Ramos (cell line): Measurements from ENCODE around the gene KCNK5.

ENCODE experiments used
- in situ Hi-C: fragments of 300-500 bp; cut with MboI; formaldehyde crosslinking; loops from one replicate; pipeline ENCODE4 v1.14.3; 2022; ENCODE audit warnings: low sequenced_read_pairs; ENCODE audit not compliant: unreplicated experiment

Gene KCNK5

DNA sequence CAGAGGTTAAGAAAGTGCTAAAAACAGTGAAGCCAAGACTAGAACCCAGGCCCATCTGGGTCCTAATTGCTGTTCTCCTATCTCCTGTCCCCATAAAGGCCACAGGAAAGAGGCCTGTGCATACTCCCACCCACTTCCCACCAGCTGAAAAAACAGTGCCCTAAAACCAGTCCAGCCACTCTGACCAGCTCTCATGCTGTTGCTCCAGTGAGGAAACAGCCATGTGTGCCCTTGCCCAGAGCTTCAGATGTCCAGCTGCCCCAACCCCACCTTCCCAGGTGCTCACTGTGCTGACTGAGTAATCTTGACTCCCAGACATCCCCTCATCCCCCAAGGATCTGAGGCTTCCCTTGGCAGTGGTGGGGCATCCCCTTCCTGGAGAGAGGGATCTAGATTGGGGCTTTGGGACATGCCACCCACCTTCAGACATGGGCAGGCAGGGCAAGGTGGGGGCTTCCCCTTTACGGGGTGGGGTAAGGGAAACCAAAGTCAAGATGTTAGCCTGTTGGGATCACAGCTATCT lies 28.7 kb downstream of the KCNK5 start:
- in situ Hi-C loops, result no loop called here

DNA sequence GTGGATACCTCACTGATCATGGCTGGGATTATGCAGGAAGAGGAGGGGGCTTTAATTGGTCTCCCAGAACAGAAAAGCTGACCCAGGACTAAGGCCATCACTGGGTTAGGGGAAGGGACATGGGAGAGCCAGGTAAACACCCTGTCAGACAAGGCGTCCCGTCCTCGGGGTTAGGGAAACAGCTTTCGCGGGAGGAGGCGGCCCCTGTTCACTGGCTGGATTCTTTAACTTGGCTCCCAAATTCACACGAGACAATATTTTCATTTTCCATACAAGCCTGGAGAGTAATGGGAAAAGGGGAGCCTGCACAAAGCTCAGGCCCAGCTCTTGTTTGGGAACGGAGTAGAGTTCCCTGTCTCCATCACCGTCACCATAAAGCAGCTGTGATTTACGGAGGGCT lies 29.3 kb downstream of the KCNK5 start:
- in situ Hi-C loops, result no loop called here

DNA sequence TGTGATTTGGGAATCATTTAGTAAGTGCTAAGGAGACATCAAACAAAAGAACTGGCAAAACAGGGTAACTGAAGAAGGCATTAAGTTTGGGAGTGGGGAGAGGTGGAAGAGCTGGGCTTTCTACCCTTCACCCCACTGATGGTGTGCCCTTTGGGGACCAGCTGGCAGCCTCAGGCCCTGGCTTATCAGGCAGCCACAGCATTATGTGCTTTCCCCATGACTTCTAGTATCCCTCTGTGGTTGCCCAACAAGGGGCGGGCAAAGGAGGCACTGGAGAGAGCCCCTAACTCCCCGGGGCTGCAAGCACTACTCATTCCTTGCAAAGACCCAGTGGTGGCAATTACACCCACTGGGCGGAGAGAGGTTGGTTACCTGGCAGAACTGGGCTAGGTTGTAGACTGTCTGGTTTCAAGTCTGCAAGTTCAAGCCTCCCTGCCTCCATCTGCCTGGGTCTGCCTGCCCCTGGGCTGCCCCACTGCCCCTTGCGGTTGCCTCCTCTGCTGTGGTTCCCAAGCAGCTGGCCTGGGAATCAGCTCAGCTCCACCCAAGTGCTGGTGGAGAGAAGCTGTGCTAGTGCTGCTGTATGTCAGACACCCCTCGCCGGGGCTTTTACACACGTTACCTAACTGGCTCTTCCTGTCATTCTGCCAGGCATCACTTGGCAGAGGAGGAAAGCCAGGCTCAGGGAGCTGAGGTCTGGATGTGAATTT lies 29.9 kb downstream of the KCNK5 start:
- in situ Hi-C loops, result no loop called here

DNA sequence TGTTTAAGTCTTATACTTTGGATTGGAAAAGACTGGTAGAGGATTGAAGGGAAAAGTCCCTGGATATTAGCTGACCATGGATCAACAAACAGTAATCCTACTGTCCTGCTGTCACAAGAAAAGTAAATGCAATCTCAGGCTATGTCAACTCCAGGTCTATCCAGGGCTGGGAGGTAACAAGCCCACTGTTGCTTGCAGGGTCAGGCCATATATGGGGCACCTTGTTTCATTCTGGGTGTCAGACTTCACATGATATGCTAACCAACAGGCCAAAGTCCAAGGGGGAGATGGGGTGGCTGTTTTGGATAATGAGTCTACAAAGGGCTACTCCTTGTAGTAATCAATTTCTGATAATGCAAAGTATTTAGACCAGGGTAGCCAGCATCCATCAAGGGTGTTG lies 30.7 kb downstream of the KCNK5 start:
- in situ Hi-C loops, result no loop called here

DNA sequence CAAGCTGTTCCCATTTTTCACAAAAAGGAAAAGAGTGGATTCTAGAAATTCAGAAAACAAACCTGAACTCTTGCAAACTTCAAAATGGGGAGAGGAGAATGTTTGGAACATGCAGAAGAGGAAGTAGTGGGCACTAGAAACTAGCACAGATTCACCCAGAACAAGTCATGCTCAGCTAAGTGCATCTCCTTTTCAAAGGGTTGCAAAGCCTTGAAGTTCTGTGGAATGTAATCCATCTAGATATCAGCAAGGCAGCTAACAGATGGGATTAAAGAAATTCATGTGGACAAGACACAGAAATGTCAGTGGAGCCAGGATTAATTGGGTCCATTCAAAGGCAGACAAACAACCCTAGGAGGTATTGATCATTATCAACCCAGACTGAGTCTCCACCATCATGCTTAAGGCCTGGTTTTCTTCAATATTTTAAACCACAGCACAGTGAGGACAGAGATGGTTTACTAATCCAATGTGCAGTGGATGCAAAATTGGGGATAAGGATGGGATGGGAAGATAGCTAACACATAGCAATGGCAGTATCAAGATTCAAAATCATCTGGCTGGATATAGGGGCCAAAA lies 31.3 kb downstream of the KCNK5 start:
- in situ Hi-C loops, result no loop called here

DNA sequence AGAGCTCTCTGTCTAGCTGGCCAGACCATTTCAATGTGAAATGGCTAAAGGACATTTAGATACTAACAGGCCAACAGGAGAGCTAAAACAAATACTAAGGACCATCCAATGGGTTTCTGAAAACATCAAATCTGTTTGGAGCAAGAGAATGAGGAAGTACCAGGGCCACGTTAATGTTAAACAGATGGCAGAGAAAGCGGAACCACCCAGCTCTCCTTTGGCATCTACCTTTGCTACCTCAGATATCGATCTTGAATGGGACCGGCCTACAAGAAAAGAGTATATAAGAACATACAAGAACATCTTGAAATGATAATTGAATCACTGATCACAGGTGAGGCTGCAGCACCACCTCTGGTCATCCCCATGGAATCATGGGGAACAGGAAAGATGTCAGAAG lies 31.8 kb downstream of the KCNK5 start:
- in situ Hi-C loops, result no loop called here

DNA sequence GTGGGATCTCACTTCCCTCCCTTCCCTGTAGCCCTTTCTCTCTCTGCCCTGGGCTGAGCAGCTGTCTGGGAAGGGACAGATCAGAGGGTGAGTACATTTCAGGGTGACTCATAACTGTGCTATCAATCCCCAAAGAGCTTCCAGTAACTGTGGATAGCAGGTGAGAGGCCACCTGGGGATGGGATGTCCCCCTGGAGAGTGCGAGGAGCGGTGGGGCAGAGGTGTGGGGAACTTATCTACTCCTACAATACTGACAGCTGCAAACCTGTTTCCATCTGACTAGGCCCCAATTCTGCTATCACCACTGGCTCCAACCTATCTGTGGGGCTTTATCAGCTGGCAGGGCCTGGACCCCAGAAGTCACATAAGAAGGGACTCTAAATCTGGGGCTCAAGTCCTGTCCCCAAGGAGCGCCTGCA lies 32.6 kb downstream of the KCNK5 start:
- in situ Hi-C loops, result no loop called here

DNA sequence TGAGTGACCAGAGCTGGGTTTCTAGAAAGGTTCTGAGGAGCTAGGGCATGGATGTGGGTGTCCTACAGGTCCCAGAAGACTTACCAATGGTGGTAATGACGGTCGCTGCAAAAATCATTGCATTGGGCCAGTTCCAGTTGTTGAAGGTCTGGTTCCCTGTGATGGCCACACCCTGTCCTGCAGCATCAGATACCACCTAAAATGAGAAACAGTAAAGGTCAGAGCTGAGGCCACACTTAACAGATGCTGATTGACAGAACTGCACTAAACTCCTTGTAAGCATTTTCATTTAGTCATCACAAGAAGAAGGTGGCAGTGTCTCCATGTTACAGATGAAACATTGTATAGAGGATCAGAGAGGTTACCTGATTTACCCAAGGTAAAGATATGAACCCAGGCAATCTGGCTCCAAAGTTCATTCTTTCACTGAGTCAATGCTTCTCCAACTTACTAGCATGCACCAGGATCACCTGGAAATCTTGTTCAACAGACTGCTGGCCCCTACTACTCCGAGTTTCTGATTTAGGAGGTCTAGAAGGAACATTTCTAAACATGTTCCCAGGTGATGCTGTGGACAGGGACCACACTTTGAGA lies 33.4 kb downstream of the KCNK5 start:
- in situ Hi-C loops, result no loop called here

DNA sequence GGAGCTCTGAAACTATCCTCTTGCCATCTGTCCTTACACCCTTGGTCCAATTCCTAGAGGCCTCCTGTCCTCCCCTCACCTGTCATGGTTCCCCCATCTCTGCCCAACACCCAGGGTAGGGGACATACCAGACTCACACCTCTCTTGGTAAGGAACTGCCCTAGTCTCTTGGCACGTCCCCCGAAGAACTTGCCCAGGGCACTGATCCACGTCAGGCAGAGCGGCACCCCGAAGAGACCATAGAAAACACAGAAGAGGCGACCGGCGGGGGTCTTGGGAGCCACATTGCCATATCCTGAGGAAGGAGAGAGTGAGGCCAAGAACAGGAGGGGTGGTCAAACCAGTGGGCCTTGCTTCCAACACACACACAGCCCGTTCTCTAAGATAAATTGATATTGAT lies 34.8 kb downstream of the KCNK5 start:
- in situ Hi-C loops, result no loop called here

DNA sequence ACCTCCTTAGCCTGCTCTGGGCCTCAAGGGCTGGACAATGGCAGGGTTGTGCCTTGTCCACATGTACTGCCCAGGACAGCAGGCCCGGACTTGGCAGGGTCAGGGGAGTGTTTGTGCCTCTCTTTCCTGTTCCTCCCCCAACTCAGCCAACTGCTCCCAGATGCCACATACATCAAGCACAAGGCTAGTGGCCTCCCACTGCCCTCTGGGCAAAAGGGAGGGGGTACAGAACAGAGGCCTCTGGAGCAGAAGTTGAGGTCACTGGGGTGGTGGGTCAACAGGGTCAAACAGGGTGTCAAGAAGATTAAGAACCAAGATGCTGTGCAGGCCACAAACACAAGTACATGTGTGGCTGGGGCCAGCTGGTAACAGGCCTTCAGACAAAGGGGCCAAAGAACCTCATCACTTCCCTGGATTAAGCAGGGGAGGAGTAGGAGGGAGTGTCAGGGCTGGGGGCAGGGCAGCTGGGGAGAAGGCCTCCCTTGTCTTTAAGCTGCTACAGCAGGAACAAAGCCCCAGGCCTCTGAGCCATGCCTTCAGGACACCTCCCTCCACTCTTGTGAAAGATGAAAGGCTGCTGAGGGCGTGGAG lies 36.0 kb downstream of the KCNK5 start:
- in situ Hi-C loops, result no loop called here

DNA sequence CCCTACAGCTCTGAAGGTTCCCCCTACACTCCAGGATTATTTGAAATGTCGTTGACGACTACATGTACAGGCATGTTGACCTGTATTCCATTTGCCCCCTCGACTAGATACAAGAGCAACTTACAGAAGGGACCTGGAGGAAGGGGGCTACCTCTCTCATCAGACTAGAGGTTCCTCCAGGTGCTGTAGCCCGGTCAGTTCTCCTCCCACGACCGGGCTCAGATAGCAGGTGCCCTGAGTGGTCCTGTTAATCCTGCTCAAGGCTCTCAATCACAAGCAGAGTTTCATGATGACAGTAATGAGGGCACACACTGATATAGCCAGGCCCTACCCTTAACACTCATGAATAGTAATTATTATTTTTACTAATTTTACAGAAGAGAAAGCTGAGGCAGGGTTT lies 36.5 kb downstream of the KCNK5 start:
- in situ Hi-C loops, result no loop called here

DNA sequence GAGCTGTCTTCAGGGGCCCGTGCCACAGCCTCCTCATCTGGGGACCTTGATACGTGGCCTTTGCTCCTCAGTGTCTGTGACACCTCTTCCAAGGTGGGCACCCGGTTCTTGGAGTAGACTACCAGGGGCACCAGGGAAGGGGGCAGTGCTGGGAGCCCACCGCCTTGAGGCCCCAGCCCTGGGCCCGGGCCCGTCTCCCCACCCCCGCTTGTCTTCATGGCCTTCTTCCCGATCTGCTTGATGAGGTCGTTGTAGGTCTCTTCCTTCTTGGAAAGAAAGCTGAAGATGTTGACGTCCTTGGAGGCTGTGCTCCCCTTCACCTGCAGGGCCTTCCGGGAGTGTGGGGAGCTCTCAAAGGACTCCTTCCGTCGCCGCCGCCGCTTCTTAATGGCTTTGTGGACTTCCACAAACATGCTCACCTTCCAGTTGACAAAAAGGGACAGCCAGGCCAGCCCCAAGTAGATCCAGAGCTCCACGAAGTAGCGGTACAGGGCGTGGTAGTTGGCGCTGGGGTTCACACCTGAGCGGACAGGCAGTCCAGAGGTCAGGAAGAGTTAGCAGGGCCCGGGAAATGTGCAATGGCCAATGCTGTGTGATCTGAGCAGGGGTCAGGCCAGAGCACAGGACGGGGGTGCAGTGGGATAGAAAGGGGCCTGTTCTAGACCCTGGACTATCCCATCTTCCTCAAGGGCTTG lies 37.9 kb downstream of the KCNK5 start:
- in situ Hi-C loops, result no loop called here

DNA sequence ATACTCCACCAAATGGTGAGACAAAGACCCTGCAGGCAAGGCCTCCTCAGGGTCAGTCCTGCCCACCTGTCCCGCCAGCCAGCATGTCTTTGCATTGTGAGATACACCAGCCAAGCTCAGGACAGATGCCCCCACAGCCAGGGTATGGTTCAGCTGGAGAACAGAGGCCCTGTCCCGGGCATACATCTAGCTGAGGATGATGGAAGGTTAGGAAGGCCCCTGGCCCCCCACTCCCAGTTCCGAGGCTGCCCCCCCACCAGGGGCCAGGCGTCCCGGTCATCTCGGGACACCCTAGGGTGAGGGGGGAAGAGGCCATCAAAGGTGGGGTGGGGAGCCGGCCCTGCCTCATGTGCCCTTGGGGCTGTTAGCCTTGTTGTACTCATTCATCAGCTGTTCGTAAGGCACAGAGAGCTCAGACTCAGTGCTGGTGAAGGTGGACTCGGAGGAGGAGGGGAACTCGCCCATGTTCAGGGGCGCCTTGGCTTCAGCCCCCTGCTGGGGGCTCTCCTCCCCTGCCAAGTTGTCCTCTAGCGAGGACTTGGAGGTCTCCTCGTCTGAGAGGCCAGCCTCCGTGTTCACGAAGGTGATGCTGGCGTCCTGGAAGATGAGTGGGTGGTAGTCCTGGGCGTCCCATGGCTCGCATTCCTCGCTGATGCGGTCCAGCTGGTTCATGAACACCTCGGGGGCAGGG lies 38.6 kb downstream of the KCNK5 start:
- in situ Hi-C loops, result no loop called here

DNA sequence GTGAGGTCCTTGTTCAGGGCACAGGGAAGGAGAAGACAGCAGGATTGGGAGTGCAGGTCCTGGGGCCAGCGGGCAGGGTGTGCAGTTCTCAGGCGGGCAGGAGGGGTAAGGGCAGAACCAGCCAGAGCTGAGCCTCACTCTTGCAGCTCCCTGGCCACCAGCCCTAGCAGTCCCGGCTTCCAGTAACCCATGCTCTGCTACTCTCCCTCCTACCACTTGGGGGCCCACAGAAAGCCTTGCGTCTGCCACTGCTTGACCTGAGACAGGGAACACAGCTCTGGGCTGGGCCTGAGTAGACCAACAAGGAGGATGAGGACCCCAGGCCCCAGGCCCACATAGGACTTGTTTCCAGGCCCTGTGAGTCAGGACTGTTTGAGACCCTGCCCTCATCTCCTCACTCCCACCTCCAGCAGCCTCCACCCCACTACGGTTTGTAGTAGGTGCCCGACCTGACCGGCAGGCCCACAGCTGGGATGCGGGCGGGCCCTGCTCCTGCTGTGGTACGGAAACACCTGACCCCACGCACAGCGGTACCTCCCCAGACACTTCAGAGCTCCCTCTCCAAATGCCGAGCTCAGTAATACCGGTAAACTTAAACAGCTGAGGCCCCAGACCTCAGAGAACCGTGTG lies 39.2 kb downstream of the KCNK5 start:
- in situ Hi-C loops, result no loop called here

DNA sequence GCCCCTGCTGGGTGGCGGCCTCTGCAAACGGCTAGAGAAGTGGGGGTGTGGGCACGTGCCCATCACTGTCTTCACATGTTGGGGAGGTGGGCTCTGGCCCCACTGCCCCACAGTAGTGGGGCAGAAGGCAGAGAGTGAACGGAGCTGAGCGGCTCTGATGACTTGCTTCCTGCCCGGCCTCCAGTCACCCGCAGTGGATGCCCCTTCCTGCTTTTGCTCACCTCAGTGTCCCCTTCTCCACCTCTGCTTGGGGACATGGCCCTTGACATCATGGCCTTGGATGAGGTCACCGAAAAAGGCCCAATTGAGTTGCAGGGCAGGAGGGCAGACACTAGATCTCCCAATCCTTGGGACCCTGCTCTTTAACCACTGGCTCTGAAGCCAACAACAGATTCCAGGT lies 40.1 kb downstream of the KCNK5 start:
- in situ Hi-C loops, result no loop called here

DNA sequence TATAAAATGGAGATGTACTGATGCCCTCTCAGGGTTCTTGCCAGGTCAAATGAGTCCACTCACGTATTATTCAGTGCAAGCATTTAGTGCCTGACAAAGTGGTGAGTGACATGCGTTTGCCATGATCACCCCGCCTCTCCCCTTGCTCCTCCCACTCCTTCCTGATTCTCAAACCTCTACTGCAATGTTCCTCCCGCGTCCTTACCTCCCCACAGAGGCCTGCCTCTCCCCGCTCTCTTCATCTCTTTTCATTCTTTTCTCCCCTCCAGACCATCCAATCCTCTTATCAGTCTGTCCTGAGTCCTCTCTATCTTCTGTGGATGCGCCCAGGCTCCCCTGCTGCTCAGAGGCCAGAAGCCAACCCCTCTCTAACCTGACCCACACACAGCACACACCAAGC lies 40.7 kb downstream of the KCNK5 start:
- in situ Hi-C loops, result no loop called here

DNA sequence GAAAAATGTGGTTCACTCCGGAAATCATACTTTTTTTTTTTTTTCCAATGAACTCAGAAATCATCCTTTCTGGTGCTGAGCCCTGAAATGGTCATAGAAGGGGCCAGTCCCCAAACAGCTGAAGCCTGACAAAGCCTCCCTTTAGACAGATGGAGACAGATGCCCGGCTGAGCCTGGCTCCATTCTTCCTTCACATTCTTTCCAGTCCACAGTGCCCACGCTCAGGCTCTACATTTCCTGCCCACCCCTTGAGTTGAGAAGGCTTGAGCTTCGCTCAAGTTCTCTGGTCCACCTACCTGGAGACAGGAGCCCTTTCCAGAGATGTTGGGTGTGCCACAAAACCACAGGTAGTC lies 41.2 kb downstream of the KCNK5 start:
- in situ Hi-C loops, result no loop called here

DNA sequence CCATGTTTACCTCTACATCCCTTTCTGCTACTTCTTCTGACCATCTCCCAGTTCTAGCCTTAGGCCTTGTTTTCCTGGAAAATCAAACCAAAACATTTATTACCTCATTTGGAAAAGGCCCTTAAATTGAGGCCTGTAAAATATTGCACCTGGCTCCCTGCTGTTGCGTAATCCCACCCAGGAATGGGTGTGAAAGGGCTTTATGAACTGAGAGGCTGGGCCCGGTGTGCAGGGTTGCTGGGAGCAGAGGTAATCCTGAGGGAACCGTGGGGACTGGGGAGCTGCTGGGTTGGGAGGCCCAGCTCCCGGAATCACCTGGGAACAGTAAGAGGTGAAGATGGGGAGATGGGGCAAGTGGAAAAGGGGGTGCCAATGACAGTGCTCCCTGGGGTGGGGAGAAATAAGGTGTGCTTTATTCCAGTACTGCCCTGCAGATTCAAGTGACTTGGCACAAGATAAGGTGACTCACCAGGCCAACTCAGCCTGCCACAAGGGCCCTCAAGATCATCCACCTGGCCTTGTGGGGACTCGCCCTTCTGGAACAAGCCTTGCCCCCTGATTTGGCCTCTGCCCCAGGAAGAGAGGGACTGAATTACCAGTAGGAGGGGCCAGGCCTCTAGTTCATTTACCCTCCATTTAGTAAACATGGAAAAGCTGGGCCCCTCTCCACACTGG lies 44.2 kb downstream of the KCNK5 start:
- in situ Hi-C loops, result no loop called here

DNA sequence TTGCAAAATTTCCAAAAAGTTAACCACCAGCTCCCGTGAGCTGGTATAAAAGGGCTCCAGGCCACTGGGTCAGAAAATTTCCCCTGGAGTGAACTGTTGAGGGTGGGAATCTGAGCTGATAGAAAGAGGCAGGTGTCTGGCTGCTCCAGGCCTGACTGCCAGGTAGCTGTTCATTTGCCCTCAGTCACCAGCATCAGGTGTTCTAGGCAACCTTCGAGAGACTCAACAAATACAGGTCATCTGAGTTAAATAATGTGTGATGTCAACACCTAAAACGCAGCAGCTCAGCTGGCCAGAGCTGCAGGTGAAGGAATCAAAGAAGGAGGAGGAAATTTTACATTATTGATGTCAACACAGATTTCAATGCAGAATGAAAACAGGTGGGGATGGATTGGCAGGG lies 46.7 kb downstream of the KCNK5 start:
- in situ Hi-C loops, result no loop called here
